Measurements from ENCODE around the gene CACFD1.

Gene CACFD1

DNA sequence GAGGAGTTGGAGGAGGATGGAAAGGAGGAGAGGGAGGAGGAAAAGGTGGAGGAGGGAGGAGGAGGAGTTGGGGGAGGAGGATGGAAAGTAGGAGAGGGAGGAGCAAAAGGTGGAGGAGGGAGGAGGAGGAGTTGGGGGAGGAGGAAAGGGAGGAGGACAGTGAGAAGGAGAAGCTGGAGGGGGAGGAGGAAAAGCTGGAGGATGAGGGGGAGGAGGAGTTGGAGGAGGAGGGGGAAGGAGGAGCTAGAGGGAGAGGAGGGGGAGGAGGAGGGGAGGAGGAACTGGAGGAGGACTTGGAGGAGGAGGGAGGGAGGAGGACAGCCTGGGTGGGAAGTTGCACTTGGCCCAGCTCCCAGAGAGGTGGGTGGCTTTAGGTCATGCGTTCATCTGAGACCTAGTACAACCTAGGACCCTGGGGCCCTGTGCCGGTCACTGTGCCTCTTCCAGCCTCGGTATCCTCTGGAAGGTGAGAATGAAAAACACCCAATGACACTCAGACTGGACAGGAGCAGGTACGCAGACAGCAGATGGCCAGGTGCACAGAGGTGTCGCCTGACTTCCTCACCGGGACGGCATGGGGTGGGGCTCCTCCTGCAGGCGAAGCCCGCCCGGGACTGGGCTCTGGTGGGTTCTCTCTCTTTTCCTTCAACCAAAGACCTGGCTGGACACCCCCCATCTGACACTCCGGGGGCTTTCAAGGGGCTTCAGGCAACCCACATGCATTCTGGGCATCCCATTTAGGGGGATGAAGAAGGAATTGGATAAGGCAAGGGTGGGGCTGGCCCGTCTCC is 31.3 kb downstream of the CACFD1 start:
- TF ChIP-seq, protein P1, sequence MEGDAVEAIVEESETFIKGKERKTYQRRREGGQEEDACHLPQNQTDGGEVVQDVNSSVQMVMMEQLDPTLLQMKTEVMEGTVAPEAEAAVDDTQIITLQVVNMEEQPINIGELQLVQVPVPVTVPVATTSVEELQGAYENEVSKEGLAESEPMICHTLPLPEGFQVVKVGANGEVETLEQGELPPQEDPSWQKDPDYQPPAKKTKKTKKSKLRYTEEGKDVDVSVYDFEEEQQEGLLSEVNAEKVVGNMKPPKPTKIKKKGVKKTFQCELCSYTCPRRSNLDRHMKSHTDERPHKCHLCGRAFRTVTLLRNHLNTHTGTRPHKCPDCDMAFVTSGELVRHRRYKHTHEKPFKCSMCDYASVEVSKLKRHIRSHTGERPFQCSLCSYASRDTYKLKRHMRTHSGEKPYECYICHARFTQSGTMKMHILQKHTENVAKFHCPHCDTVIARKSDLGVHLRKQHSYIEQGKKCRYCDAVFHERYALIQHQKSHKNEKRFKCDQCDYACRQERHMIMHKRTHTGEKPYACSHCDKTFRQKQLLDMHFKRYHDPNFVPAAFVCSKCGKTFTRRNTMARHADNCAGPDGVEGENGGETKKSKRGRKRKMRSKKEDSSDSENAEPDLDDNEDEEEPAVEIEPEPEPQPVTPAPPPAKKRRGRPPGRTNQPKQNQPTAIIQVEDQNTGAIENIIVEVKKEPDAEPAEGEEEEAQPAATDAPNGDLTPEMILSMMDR (IDR thresholded peaks at IDR 0.05; ENCODE audit: low read depth, low read length, missing control alignments), result no peak
- no peak overlapping the region for H3K4me3 ChIP-seq (ENCODE audit: low read depth, low read length)
- no peak for DNase-seq (ENCODE audit: low read depth)
- in situ Hi-C loops (cut with HindIII; ENCODE audit: low sequenced_read_pairs), result no loop called here

DNA sequence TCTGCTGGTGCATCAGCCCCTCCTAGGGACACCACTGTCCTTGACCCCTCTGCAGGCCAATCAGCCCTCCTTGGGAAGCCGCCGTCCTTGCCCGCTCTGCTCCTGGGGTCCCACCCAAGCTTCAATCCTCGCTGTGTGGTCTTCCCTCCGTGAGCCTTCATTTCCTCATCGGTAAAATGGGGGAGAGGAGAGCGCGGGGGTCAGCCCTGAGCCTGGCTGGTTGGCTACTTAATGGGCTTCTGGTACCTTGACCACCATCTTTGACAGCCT is 31.8 kb downstream of the CACFD1 start:
- DNase-seq (ENCODE audit: low read depth), result no peak
- TF ChIP-seq, protein P1 (IDR thresholded peaks at IDR 0.05; ENCODE audit: low read depth, low read length, missing control alignments), result no peak
- in situ Hi-C loops (cut with HindIII; ENCODE audit: low sequenced_read_pairs), result no loop called here
- no peak overlapping the region for H3K4me3 ChIP-seq (ENCODE audit: low read depth, low read length)

- no peak for DNase-seq (ENCODE audit: low read depth)
- H3K4me3 ChIP-seq (ENCODE audit: low read depth, low read length), result no peak overlapping the region
- in situ Hi-C loops (cut with HindIII; ENCODE audit: low sequenced_read_pairs), result no loop called here
- TF ChIP-seq, protein P1 (IDR thresholded peaks at IDR 0.05; ENCODE audit: low read depth, low read length, missing control alignments), result no peak
Observed at GRCh38 chr9:133492061-133493021, 32.6 kb downstream of the CACFD1 start.

GRCh38 chr9:133493428-133493827 is 33.6 kb downstream of the CACFD1 start:
- in situ Hi-C loops (cut with HindIII; ENCODE audit: low sequenced_read_pairs), result no loop called here
- TF ChIP-seq, protein P1 (IDR thresholded peaks at IDR 0.05; ENCODE audit: low read depth, low read length, missing control alignments), result no peak
- DNase-seq (ENCODE audit: low read depth), result no peak
- H3K4me3 ChIP-seq (ENCODE audit: low read depth, low read length), result no peak overlapping the region

GRCh38 chr9:133493845-133494540 is 34.2 kb downstream of the CACFD1 start:
- in situ Hi-C loops (cut with HindIII; ENCODE audit: low sequenced_read_pairs), result no loop called here
- TF ChIP-seq, protein P1 (IDR thresholded peaks at IDR 0.05; ENCODE audit: low read depth, low read length, missing control alignments), result no peak
- no peak overlapping the region for H3K4me3 ChIP-seq (ENCODE audit: low read depth, low read length)
- no peak for DNase-seq (ENCODE audit: low read depth)

DNA sequence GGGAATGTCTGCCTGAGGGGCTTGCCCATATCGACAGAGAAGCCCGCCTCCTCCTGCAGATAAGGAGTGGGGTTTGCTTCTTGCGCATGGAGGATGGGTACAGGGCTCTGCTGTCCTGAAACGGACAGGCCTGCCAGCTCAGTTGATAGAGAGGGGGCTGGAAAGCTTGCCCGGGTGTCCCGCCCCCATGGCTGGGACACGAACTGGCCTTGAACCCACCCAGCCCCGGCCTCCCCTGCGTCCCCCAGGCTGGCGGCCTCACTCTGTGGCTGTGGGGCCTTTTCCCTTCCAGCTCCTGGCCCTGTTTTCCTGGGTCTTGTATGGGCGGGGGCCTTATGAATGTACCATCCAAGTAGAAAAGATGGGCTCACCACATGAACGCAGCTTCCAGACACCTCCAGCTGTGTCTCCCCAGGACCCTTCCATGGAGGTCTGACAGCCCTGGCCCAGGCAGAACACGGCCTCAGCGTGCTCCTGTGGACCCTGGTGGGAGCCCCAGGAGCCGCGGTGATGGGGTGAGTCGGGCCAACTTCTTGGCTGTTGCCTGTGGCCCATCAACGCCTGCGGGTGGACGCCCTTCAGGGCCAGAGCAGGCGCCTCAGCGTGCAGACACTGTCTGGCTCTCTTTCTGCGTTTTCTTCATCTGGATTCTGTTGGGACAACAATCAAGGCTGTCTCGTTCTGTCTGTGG is 35.0 kb downstream of the CACFD1 start:
- TF ChIP-seq, protein P1 (IDR thresholded peaks at IDR 0.05; ENCODE audit: low read depth, low read length, missing control alignments), result no peak
- in situ Hi-C loops (cut with HindIII; ENCODE audit: low sequenced_read_pairs), result no loop called here
- H3K4me3 ChIP-seq (ENCODE audit: low read depth, low read length), result no peak overlapping the region
- no peak for DNase-seq (ENCODE audit: low read depth)
